CD8-positive, alpha-beta memory T cell (primary cell): ENCODE data around the gene GDF11. TPM values are rescaled to one million over a fixed set of nuclear protein-coding genes. Genes with fewer than 3 reads are reported as not detected.

ENCODE experiments used
- CTCF ChIA-PET: fragments of 350-600 bp; sonication (Branson Sonifier 250); formaldehyde crosslinking; loops from one replicate; lab custom pipeline; 2021; ENCODE audit warnings: antibody characterized with exemption; lab: Charles Lee
- POLR2A ChIA-PET: fragments of 350-600 bp; sonication (Branson Sonifier 250); formaldehyde crosslinking; loops from one replicate; lab custom pipeline; 2021; ENCODE audit warnings: antibody characterized with exemption; lab: Charles Lee
- DNase-seq, 5 donors: peaks; one replicate each; pipeline versions ENCODE4 v3.0.0 to v3.0.0-alpha.2; 2020 to 2022; ENCODE audit warnings: mixed read lengths in 1 of 5
- H3K27ac ChIP-seq: one replicate; pipeline ENCODE4 v1.7.0; 2013; ENCODE audit warnings: low read depth, mild to moderate bottlenecking, low read length, moderate library complexity
- H3K27me3 ChIP-seq: 2 replicates; pipeline ENCODE4 v1.7.0; 2013; ENCODE audit warnings: low read length, mild to moderate bottlenecking; ENCODE audit not compliant: insufficient read depth, poor library complexity, severe bottlenecking
- H3K36me3 ChIP-seq: 2 replicates; pipeline ENCODE4 v1.7.0; 2013; ENCODE audit warnings: mild to moderate bottlenecking, low read length, moderate library complexity; ENCODE audit not compliant: insufficient read depth
- H3K4me1 ChIP-seq: 2 replicates; pipeline ENCODE4 v1.7.0; 2013; ENCODE audit warnings: mild to moderate bottlenecking, low read length, moderate library complexity; ENCODE audit not compliant: insufficient read depth
- H3K4me3 ChIP-seq: 2 replicates; pipeline ENCODE4 v1.7.0; 2013; ENCODE audit warnings: mild to moderate bottlenecking, low read length
- H3K9me3 ChIP-seq: 2 replicates; pipeline ENCODE4 v1.7.0; 2013; ENCODE audit warnings: mild to moderate bottlenecking, low read length
- H3K27ac Mint-ChIP-seq, 8 donors: one replicate each; pipeline ENCODE4 v1.8.0; 2020 to 2021; ENCODE audit warnings: mixed read lengths in 8 of 8, mild to moderate bottlenecking in 6 of 8, inconsistent platforms in 3 of 8, moderate library complexity in 3 of 8
- H3K27me3 Mint-ChIP-seq, 2 donors: one replicate each; pipeline ENCODE4 v1.8.0; 2020 to 2021; ENCODE audit warnings: mixed read lengths in 2 of 2, mild to moderate bottlenecking in 1 of 2, moderate library complexity in 1 of 2
- H3K36me3 Mint-ChIP-seq, 3 donors: one replicate each; pipeline ENCODE4 v1.8.0; 2020 to 2021; ENCODE audit warnings: mixed read lengths in 3 of 3, inconsistent platforms in 1 of 3, mild to moderate bottlenecking in 1 of 3
- H3K4me1 Mint-ChIP-seq, 3 donors: one replicate each; pipeline ENCODE4 v1.8.0; 2020 to 2021; ENCODE audit warnings: mixed read lengths in 3 of 3, inconsistent platforms in 1 of 3, mild to moderate bottlenecking in 1 of 3
- H3K4me3 Mint-ChIP-seq, 7 donors: one replicate each; pipeline ENCODE4 v1.8.0; 2020 to 2021; ENCODE audit warnings: mixed read lengths in 7 of 7, mild to moderate bottlenecking in 6 of 7, moderate library complexity in 4 of 7, inconsistent platforms in 2 of 7
- H3K9me3 Mint-ChIP-seq, 5 donors: one replicate each; pipeline ENCODE4 v1.8.0; 2020 to 2022; ENCODE audit warnings: mixed read lengths in 5 of 5, mild to moderate bottlenecking in 3 of 5, moderate library complexity in 2 of 5, inconsistent platforms in 1 of 5
- polyA plus RNA-seq: library from polyadenylated mRNA; unstranded; fragments of 300-500 nt; fragmentation: Illumina TruSeq; gene quantifications from one replicate; pipeline ENCODE4 v1.2.3, GENCODE V29; 2021
- total RNA-seq, 2 experiments: library from RNA; stranded (reverse); gene quantifications; one replicate each; pipeline ENCODE4 v1.2.3, GENCODE V29; 2021

Gene GDF11
- total and polyA plus RNA-seq, 3 experiments from 2014 or later: 1.4 to 13.5 (median 13.1) TPM

DNA sequence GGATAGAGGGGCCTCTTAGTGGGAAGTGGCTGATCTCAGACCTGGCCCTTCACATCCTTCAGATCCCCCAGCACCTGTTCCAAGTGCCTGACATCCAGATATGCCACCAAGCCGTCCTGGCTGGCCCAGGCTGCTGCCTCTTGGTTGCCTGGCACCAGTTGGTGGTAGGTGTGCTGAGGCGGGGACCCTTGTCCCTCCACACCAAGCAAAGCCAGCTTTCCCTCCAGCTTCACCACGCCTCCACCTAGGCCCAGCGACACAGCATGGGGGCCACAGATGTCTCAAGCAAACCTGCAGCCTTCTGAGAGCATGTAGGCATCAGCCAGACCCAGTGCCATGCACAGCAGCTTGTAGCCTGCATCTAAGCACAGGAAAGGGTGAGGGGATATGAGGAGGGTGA is 10.6 kb upstream of the GDF11 start:
- Mint-ChIP-seq H3K4me1 (peaks cover 24 to 34% (median 33%) of the 10 kb centered on the region in 3 donors), H3K27ac (peak overlapping the region in 4 of 8 donors; percentile 15 to 47 (median 33)), H3K36me3 (peaks cover 0 to 9% (median 0%) of the 10 kb centered on the region in 3 donors), H3K4me3 (peak overlapping the region in 1 of 7 donors; percentile 18), H3K9me3 (no peaks in the 10 kb centered on the region), H3K27me3 (no peaks in the 10 kb centered on the region)
- no peaks in the 10 kb centered on the region for H3K36me3 ChIP-seq
- H3K4me1 ChIP-seq: peaks cover 25% of the 10 kb centered on the region
- POLR2A ChIA-PET: no interaction called here
- no peaks in the 10 kb centered on the region for H3K9me3 ChIP-seq
- no peak for DNase-seq
- no peak overlapping the region for H3K27ac ChIP-seq
- CTCF ChIA-PET: no interaction called here
- H3K4me3 ChIP-seq: no peak overlapping the region
- H3K27me3 ChIP-seq: no peaks in the 10 kb centered on the region

DNA sequence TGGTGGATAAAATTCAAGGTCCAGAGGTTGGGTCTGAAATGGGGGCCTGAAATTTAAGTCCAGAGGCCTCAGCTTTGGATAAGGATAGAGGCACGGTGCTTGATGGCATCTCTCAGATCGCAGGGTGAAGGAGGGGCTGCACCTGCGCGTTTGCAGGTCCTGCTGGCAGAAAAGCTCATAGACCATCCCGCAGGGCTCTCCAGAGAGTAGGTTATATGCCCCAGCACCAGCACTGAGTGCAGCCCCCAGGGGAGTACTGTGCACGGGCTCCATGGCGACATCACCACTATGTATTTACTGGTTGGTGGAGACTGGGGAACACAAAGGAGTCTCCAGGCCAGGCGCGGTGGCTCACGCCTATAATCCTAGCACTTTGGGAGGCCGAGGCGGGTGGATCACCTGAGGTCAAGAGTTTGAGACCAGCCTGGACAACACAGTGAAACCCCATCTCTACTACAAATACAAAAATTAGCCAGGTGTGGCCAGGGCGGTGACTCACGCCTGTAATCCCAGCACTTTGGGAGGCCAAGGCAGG is 9.8 kb upstream of the GDF11 start:
- Histone ChIP-seq H3K4me3 (no peak overlapping the region), H3K27me3 (no peaks in the 10 kb centered on the region), H3K4me1 (peaks cover 25% of the 10 kb centered on the region), H3K27ac (no peak overlapping the region), H3K9me3 (no peaks in the 10 kb centered on the region), H3K36me3 (no peaks in the 10 kb centered on the region)
- H3K4me3 Mint-ChIP-seq: no peak overlapping the region
- H3K27ac Mint-ChIP-seq: peak overlapping the region in 1 of 8 donors; percentile 24
- ChIA-PET CTCF (interaction anchor here (0.8 to 2.6 kb wide), 3 partner anchors 9 to 257 kb away, joined by 3 to 11 read pairs (median 3); no protein-coding TSS in a partner anchor), POLR2A (no interaction called here)
- H3K36me3 Mint-ChIP-seq: peaks cover 0 to 5% (median 0%) of the 10 kb centered on the region in 3 donors
- no peaks in the 10 kb centered on the region for H3K27me3 Mint-ChIP-seq
- no peaks in the 10 kb centered on the region for H3K9me3 Mint-ChIP-seq
- DNase-seq: no peak
- H3K4me1 Mint-ChIP-seq: peaks cover 28 to 34% (median 34%) of the 10 kb centered on the region in 3 donors

DNA sequence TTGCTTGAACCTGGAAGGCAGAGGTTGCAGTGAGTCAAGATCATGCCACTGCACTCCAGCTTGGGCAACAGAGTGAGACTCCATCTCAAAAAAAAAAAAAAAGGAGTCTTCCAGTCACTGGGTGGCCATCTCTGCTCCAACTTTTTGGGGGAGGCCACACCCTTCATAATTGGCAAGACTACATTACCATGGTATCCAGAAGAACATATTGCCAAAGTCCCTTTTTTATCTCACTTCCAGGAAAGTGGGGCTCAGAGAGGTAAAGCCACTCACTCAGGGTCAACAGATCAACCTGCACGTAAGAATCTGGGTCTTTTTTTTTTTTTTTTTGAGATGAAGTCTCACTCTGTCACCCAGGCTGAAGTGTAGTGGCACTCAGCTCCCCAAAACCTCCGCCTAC is 9.1 kb upstream of the GDF11 start:
- Mint-ChIP-seq H3K9me3 (no peaks in the 10 kb centered on the region), H3K27me3 (no peaks in the 10 kb centered on the region), H3K4me3 (no peak overlapping the region), H3K27ac (no peak overlapping the region), H3K36me3 (peaks cover 0 to 7% (median 0%) of the 10 kb centered on the region in 3 donors), H3K4me1 (peaks cover 34 to 41% (median 38%) of the 10 kb centered on the region in 3 donors)
- ChIA-PET CTCF (interaction anchor here (0.8 to 2.6 kb wide), 3 partner anchors 9 to 256 kb away, joined by 3 to 11 read pairs (median 3); no protein-coding TSS in a partner anchor), POLR2A (no interaction called here)
- no peaks in the 10 kb centered on the region for H3K9me3 ChIP-seq
- H3K36me3 ChIP-seq: no peaks in the 10 kb centered on the region
- peaks cover 30% of the 10 kb centered on the region for H3K4me1 ChIP-seq
- no peak overlapping the region for H3K27ac ChIP-seq
- no peak for DNase-seq
- no peak overlapping the region for H3K4me3 ChIP-seq
- H3K27me3 ChIP-seq: no peaks in the 10 kb centered on the region

- H3K9me3 Mint-ChIP-seq: no peaks in the 10 kb centered on the region
- CTCF ChIA-PET: interaction anchor here (1.1 to 4.5 kb wide), 3 partner anchors 10 to 350 kb away, joined by 3 to 37 read pairs (median 11); partner anchors contain the start of gene BLOC1S1
- H3K4me3 ChIP-seq: no peak overlapping the region
- H3K4me1 Mint-ChIP-seq: peaks cover 33 to 41% (median 35%) of the 10 kb centered on the region in 3 donors
- H3K36me3 ChIP-seq: no peaks in the 10 kb centered on the region
- no peak overlapping the region for H3K27ac ChIP-seq
- DNase-seq: no peak
- no peak overlapping the region for H3K27ac Mint-ChIP-seq
- peaks cover 32% of the 10 kb centered on the region for H3K4me1 ChIP-seq
- no peaks in the 10 kb centered on the region for H3K9me3 ChIP-seq
- POLR2A ChIA-PET: no interaction called here
- no peaks in the 10 kb centered on the region for H3K27me3 Mint-ChIP-seq
- H3K4me3 Mint-ChIP-seq: peak overlapping the region in 1 of 7 donors; percentile 3
- H3K27me3 ChIP-seq: no peaks in the 10 kb centered on the region
- peaks cover 0 to 2% (median 0%) of the 10 kb centered on the region in 3 donors for H3K36me3 Mint-ChIP-seq
These were observed 8.3 kb upstream of the GDF11 start for GRCh38 chr12:55734595-55734994.

DNA sequence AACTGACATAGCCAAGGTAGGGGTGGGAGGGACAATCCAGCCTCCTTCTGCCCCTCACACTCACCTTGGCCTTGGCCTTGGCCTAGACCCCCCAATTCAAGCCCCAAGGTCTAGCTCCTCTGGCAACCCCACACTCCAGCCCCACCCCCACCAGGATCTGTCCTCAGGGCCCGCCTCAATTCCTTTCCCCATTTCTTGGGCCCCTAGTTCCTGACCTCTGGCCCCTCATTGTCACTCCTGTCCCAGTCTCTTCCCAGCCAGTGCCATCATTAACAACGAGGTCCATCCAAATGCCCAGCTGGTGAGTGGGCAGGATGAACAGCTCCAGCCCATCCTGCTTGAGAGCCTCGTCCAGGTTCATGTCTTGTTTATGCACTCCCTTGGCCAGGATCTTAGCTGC is 6.8 kb upstream of the GDF11 start:
- H3K9me3 Mint-ChIP-seq: no peaks in the 10 kb centered on the region
- H3K27me3 Mint-ChIP-seq: no peaks in the 10 kb centered on the region
- Histone ChIP-seq H3K27me3 (no peaks in the 10 kb centered on the region), H3K4me1 (peaks cover 20% of the 10 kb centered on the region), H3K36me3 (no peaks in the 10 kb centered on the region), H3K4me3 (no peak overlapping the region), H3K27ac (no peak overlapping the region), H3K9me3 (no peaks in the 10 kb centered on the region)
- DNase-seq: no peak
- H3K4me1 Mint-ChIP-seq: peaks cover 19 to 26% (median 21%) of the 10 kb centered on the region in 3 donors
- H3K36me3 Mint-ChIP-seq: peaks cover 0 to 1% (median 0%) of the 10 kb centered on the region in 3 donors
- POLR2A ChIA-PET: interaction anchor here (0.6 kb wide), 1 partner anchor 32 kb away, joined by 5 read pairs; no protein-coding TSS in a partner anchor
- CTCF ChIA-PET: interaction anchor here (0.6 to 6.5 kb wide), 7 partner anchors 14 to 1543 kb away, joined by 3 to 78 read pairs (median 6); partner anchors contain the start of genes BLOC1S1, RDH5 and SMARCC2
- peak overlapping the region in 4 of 8 donors; percentile 44 to 84 (median 60) for H3K27ac Mint-ChIP-seq
- no peak overlapping the region for H3K4me3 Mint-ChIP-seq

GRCh38 chr12:55736780-55737580 is 5.9 kb upstream of the GDF11 start:
- Mint-ChIP-seq H3K27ac (peak overlapping the region; percentile 51 to 97 (median 92)), H3K4me1 (peaks cover 20 to 29% (median 21%) of the 10 kb centered on the region in 3 donors), H3K4me3 (peak overlapping the region; percentile 54 to 81 (median 68)), H3K27me3 (no peaks in the 10 kb centered on the region), H3K9me3 (no peaks in the 10 kb centered on the region), H3K36me3 (peaks cover 0 to 1% (median 0%) of the 10 kb centered on the region in 3 donors)
- CTCF ChIA-PET: interaction anchor here (0.6 to 6.5 kb wide), 21 partner anchors 10 to 1544 kb away, joined by 3 to 78 read pairs (median 5); partner anchors contain the start of genes BLOC1S1, ORMDL2, RAB5B and RDH5
- POLR2A ChIA-PET: interaction anchor here (1.0 to 2.0 kb wide), 3 partner anchors 12 to 21 kb away, joined by 3 to 8 read pairs (median 3); partner anchors contain the start of genes BLOC1S1 and RDH5
- peak in 4 of 5 donors; percentile 20 to 68 (median 38) for DNase-seq
- Histone ChIP-seq H3K27ac (no peak overlapping the region), H3K9me3 (no peaks in the 10 kb centered on the region), H3K4me3 (no peak overlapping the region), H3K36me3 (no peaks in the 10 kb centered on the region), H3K4me1 (peaks cover 20% of the 10 kb centered on the region), H3K27me3 (no peaks in the 10 kb centered on the region)

DNA sequence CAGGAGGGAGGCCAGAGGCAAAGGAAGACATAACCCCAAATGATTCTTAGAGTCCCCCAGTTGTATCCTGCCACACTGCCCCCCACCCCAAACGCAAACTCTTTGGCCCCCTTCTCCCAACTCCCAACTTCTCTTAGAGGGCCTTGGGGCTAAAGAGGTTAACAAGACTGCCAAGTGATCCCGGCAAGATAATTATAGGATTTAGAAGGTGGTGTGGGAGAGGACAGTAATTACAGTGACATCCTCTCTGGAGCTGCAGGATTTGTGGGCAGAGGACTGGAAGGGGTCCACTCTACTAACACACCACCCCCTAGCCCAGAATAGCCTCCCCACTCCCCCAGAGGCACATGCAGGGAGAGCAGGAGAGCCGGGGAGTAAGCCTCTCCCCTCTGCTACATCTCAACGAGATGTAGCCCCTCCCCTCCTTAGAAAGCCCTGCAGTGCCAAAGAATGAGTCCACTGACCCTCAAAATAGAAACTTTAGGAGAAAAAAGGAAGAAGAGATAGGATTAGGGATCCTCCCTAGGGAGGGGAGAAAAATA is 5.3 kb upstream of the GDF11 start:
- Mint-ChIP-seq H3K27ac (peak overlapping the region; percentile 90 to 97 (median 92)), H3K9me3 (no peaks in the 10 kb centered on the region), H3K27me3 (no peaks in the 10 kb centered on the region), H3K4me1 (peaks cover 24 to 36% (median 25%) of the 10 kb centered on the region in 3 donors), H3K36me3 (peaks cover 0 to 1% (median 0%) of the 10 kb centered on the region in 3 donors), H3K4me3 (peak overlapping the region; percentile 81 to 89 (median 85))
- no peaks in the 10 kb centered on the region for H3K9me3 ChIP-seq
- H3K27ac ChIP-seq: peak overlapping the region; percentile 82
- POLR2A ChIA-PET: interaction anchor here (0.5 to 2.2 kb wide), 13 partner anchors 8 to 452 kb away, joined by 3 to 12 read pairs (median 4); partner anchors contain the start of genes BLOC1S1, CD63, RAB5B and RDH5
- H3K4me1 ChIP-seq: peaks cover 23% of the 10 kb centered on the region
- H3K27me3 ChIP-seq: no peaks in the 10 kb centered on the region
- no peaks in the 10 kb centered on the region for H3K36me3 ChIP-seq
- H3K4me3 ChIP-seq: peak overlapping the region; percentile 95
- CTCF ChIA-PET: interaction anchor here (0.8 to 6.5 kb wide), 29 partner anchors 8 to 468 kb away, joined by 3 to 78 read pairs (median 5); partner anchors contain the start of genes BLOC1S1, CD63, ORMDL2 and RAB5B
- no peak for DNase-seq
